ENCODE data around the gene CNGB1.
"Not testable (repeated sequence)": the region's sequence is repeated elsewhere in the genome, so short reads cannot be mapped to it uniquely, and the experiment has no call there.

The CNGB1 gene

GRCh38 chr16:57951204-57951960 lies 19.5 kb downstream of the CNGB1 start:
- ATAC-seq = no peak

- ATAC-seq = no peak
These were observed 20.5 kb downstream of the CNGB1 start for GRCh38 chr16:57950382-57950781.

GRCh38 chr16:57949595-57950238 lies 21.2 kb downstream of the CNGB1 start:
- ATAC-seq = no peak

GRCh38 chr16:57949013-57949412 lies 21.9 kb downstream of the CNGB1 start:
- ATAC-seq = no peak

- ATAC-seq = no peak
These were observed 22.9 kb downstream of the CNGB1 start for GRCh38 chr16:57948027-57948426.

GRCh38 chr16:57947261-57947660 lies 23.7 kb downstream of the CNGB1 start:
- ATAC-seq = no peak

GRCh38 chr16:57946181-57946801 lies 24.6 kb downstream of the CNGB1 start:
- no peak for ATAC-seq

- no peak for ATAC-seq
These were observed 25.2 kb downstream of the CNGB1 start for GRCh38 chr16:57945740-57946138.

GRCh38 chr16:57944970-57945739 lies 25.8 kb downstream of the CNGB1 start:
- ATAC-seq = no peak

GRCh38 chr16:57943381-57943780 lies 27.5 kb downstream of the CNGB1 start:
- ATAC-seq = not testable (repeated sequence)

GRCh38 chr16:57941901-57942300 lies 29.0 kb downstream of the CNGB1 start:
- ATAC-seq = not testable (repeated sequence)

- ATAC-seq = no peak
These were observed 29.8 kb downstream of the CNGB1 start for GRCh38 chr16:57941016-57941664.

- ATAC-seq = no peak
These were observed 30.5 kb downstream of the CNGB1 start for GRCh38 chr16:57940382-57940966.

- no peak for ATAC-seq
These were observed 31.1 kb downstream of the CNGB1 start for GRCh38 chr16:57939872-57940224.

- ATAC-seq = no peak
These were observed 31.7 kb downstream of the CNGB1 start for GRCh38 chr16:57938936-57939871.

GRCh38 chr16:57938484-57938883 lies 32.4 kb downstream of the CNGB1 start:
- ATAC-seq = no peak

- no peak for ATAC-seq
These were observed 33.1 kb downstream of the CNGB1 start for GRCh38 chr16:57937861-57938260.

GRCh38 chr16:57935904-57936303 lies 35.0 kb downstream of the CNGB1 start:
- ATAC-seq = no peak

GRCh38 chr16:57930533-57930932 lies 40.4 kb downstream of the CNGB1 start:
- no peak for ATAC-seq

- no peak for ATAC-seq
These were observed 41.7 kb downstream of the CNGB1 start for GRCh38 chr16:57929250-57929649.

- ATAC-seq = no peak
These were observed 44.9 kb downstream of the CNGB1 start for GRCh38 chr16:57926041-57926440.
